Glomerular visceral epithelial cell (primary cell): ENCODE results near the gene DNMT3A.
A peak's percentile ranks its signal among the peaks of the same experiment; 100 is the strongest.
"Not testable (repeated sequence)": the region's sequence is repeated elsewhere in the genome, so short reads cannot be mapped to it uniquely, and the experiment has no call there.

Source experiments
- DNase-seq: peaks from one replicate; pipeline ENCODE4 v3.0.0-alpha.2; 2016; ENCODE audit errors: extremely low spot score

Gene DNMT3A

GRCh38 chr2:25234738-25235137, 107.0 kb downstream of the DNMT3A start:
- DNase-seq: no peak

- no peak for DNase-seq
Measured at GRCh38 chr2:25233916-25234605, 107.7 kb downstream of the DNMT3A start.

- DNase-seq: no peak
Measured at GRCh38 chr2:25232248-25232825, 109.4 kb downstream of the DNMT3A start.

GRCh38 chr2:25230948-25231311, 110.8 kb downstream of the DNMT3A start:
- DNase-seq: no peak

GRCh38 chr2:25230198-25230947, 111.4 kb downstream of the DNMT3A start:
- no peak for DNase-seq

GRCh38 chr2:25229279-25230197, 112.2 kb downstream of the DNMT3A start:
- no peak for DNase-seq

- peak; percentile 63 for DNase-seq
Measured at GRCh38 chr2:25228848-25229278, 112.9 kb downstream of the DNMT3A start.

GRCh38 chr2:25227576-25227975, 114.1 kb downstream of the DNMT3A start:
- DNase-seq: no peak

GRCh38 chr2:25226827-25227226, 114.9 kb downstream of the DNMT3A start:
- DNase-seq: no peak

GRCh38 chr2:25222477-25223121, 119.1 kb downstream of the DNMT3A start:
- DNase-seq: no peak

- no peak for DNase-seq
Measured at GRCh38 chr2:25221579-25221978, 120.1 kb downstream of the DNMT3A start.

- no peak for DNase-seq
Measured at GRCh38 chr2:25220313-25220712, 121.4 kb downstream of the DNMT3A start.

- DNase-seq: no peak
Measured at GRCh38 chr2:25219621-25220020, 122.1 kb downstream of the DNMT3A start.

GRCh38 chr2:25218100-25218499, 123.6 kb downstream of the DNMT3A start:
- DNase-seq: no peak

- no peak for DNase-seq
Measured at GRCh38 chr2:25215948-25216679, 125.6 kb downstream of the DNMT3A start.

GRCh38 chr2:25215232-25215631, 126.5 kb downstream of the DNMT3A start:
- DNase-seq: no peak

- DNase-seq: no peak
Measured at GRCh38 chr2:25213229-25213628, 128.5 kb downstream of the DNMT3A start.

- not testable (repeated sequence) for DNase-seq
Measured at GRCh38 chr2:25210923-25211322, 130.8 kb downstream of the DNMT3A start.

GRCh38 chr2:25207078-25207545, 134.6 kb downstream of the DNMT3A start:
- no peak for DNase-seq

- no peak for DNase-seq
Measured at GRCh38 chr2:25204190-25204838, 137.4 kb downstream of the DNMT3A start.
